ES-I3 (cell line): ENCODE measurements around the gene LINGO1.

ENCODE experiments used
- H3K36me3 ChIP-seq: 2 replicates; pipeline ENCODE4 v1.6.1; 2013; ENCODE audit warnings: mild to moderate bottlenecking, low read length, control low read depth, moderate library complexity; ENCODE audit not compliant: insufficient read depth
- H3K4me1 ChIP-seq: 2 replicates; pipeline ENCODE4 v1.6.1; 2013; ENCODE audit warnings: mild to moderate bottlenecking, control low read depth, low read length; ENCODE audit not compliant: insufficient read depth
- H3K9ac ChIP-seq: 2 replicates; pipeline ENCODE4 v1.6.1; 2013; ENCODE audit warnings: low read depth, mild to moderate bottlenecking, low read length, moderate library complexity
- H3K9me3 ChIP-seq: 2 replicates; pipeline ENCODE4 v1.6.1; 2013; ENCODE audit warnings: mild to moderate bottlenecking, low read length, moderate library complexity; ENCODE audit not compliant: control insufficient read depth, insufficient read depth

LINGO1 gene

GRCh38 chr15:77576538-77576937 lies 56.2 kb downstream of the LINGO1 start:
- Histone ChIP-seq H3K9ac (no peak overlapping the region), H3K9me3 (no peaks in the 10 kb centered on the region), H3K36me3 (no peaks in the 10 kb centered on the region), H3K4me1 (no peaks in the 10 kb centered on the region)

DNA sequence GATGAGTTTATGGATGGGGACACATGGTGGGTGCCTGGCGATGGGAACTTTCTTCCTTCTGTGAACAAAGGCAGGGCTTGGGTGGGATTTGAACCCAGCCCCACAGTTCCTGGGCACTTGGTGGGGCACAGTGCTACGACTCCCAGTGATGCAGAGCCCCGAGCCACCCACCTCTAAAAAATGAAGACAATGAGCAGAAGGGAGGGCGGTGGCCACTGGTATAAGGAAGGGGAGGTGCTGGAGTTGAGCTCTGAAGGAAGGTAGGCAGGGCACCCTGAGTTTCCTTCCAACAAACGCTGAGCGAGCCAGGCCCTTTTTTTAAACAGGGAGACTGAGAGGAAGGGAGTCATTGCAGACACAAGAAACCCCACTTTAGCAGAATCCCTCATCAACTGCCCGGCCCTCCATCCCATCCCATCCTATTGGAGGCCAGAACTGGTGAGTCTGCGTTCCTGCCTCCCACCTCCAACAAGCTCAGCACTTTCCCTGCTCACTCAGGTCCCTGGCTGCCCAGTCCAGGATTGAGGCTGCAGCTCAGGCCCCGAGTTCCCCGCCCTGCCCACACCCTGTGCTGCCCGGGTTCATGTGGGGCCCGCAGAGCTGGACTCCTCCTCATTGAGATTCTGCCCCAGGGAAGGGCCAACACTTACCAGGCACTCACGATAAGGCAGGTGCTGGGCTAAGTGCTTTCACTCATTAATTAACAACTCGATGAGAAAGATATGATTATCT lies 57.3 kb downstream of the LINGO1 start:
- no peaks in the 10 kb centered on the region for H3K4me1 ChIP-seq
- no peaks in the 10 kb centered on the region for H3K9me3 ChIP-seq
- H3K36me3 ChIP-seq, result no peaks in the 10 kb centered on the region
- no peak overlapping the region for H3K9ac ChIP-seq

DNA sequence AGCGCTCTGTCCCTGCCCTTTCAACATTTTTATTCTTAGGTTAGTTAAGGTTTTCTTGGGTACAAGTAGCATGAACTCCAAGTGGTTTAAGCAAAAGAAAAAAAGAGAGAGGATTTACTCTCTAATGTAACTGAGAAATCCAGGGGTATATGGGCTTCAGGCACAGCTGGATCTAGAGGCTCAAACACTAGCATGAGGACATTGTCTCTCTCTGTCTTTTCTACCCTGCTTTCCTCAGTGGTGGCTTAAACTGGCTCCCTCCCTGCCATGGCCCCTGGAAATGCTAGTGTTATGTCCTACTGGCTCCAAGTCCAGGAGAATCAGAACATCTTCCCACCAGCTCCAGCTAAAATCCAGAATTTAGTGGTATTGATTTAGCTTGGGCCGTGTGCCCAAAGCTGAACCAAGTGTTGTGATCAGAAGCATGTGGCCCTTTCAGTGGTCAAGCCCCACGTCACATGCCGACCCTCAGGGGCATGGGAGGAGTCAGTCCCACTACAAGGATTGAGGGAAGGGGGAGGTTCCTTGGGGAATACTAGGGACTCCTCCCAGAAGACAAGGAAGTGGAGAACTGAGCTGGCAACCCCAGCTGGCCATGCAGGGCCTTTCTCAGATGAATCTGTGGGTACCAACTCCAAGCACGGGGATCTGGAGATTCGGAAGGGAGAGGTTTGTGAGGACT lies 58.0 kb downstream of the LINGO1 start:
- Histone ChIP-seq H3K9ac (no peak overlapping the region), H3K36me3 (no peaks in the 10 kb centered on the region), H3K4me1 (peaks cover 5% of the 10 kb centered on the region; the same call in 1 of the 2 replicates), H3K9me3 (no peaks in the 10 kb centered on the region)

GRCh38 chr15:77573802-77574201 lies 58.9 kb downstream of the LINGO1 start:
- Histone ChIP-seq H3K9ac (no peak overlapping the region), H3K9me3 (no peaks in the 10 kb centered on the region), H3K36me3 (no peaks in the 10 kb centered on the region), H3K4me1 (peaks cover 14% of the 10 kb centered on the region)

DNA sequence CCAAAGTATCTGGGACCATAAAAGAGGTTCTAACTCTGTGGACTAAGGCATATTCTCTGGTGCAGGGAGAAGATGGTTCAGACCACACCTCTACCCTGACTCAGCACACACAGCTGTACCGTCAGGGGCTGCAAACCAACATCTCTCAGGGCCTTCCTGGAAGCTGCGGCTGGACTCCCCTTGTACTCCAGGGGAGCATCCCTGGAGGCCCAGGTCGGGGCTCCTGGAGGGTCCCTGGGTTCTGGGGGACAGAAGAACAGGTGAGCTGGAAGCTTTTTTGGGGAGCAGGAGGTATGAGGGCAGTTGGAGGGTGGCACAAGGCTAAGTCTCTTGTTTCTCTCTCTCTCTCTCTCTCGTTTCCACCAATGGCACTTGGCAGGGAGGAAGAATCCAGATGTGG lies 60.5 kb downstream of the LINGO1 start:
- H3K36me3 ChIP-seq, result no peaks in the 10 kb centered on the region
- H3K9me3 ChIP-seq, result no peaks in the 10 kb centered on the region
- H3K4me1 ChIP-seq, result peaks cover 18% of the 10 kb centered on the region
- H3K9ac ChIP-seq, result no peak overlapping the region

GRCh38 chr15:77571741-77572140 lies 61.0 kb downstream of the LINGO1 start:
- Histone ChIP-seq H3K36me3 (no peaks in the 10 kb centered on the region), H3K9ac (no peak overlapping the region), H3K9me3 (no peaks in the 10 kb centered on the region), H3K4me1 (peaks cover 18% of the 10 kb centered on the region)

DNA sequence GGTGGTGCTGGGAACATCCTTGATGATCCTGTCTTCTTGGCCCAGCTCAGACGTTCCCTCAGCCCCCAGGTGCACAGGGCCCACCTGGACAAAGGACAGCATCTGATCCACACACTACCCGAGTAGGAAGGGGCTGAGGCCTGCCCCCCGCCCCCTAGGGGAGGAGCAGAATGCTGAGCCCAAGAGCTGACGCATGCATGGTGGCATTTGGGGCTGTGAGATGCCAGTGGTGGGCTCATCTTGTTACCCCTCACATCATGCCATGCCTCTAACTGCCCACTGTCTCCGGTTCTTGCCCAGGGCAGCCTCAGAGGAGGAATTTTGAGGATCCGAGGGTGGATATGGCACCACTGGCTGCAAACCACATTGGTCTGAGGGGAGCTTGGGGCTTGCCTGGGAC lies 61.5 kb downstream of the LINGO1 start:
- Histone ChIP-seq H3K4me1 (peaks cover 18% of the 10 kb centered on the region), H3K9me3 (no peaks in the 10 kb centered on the region), H3K36me3 (no peaks in the 10 kb centered on the region), H3K9ac (no peak overlapping the region)

GRCh38 chr15:77569729-77570125 lies 63.0 kb downstream of the LINGO1 start:
- no peak overlapping the region for H3K9ac ChIP-seq
- H3K36me3 ChIP-seq, result no peaks in the 10 kb centered on the region
- peaks cover 18% of the 10 kb centered on the region for H3K4me1 ChIP-seq
- H3K9me3 ChIP-seq, result no peaks in the 10 kb centered on the region

GRCh38 chr15:77568973-77569728 lies 63.6 kb downstream of the LINGO1 start:
- no peaks in the 10 kb centered on the region for H3K9me3 ChIP-seq
- no peaks in the 10 kb centered on the region for H3K36me3 ChIP-seq
- peaks cover 18% of the 10 kb centered on the region for H3K4me1 ChIP-seq
- H3K9ac ChIP-seq, result peak overlapping the region; percentile 16; the same call in 1 of the 2 replicates

GRCh38 chr15:77568014-77568972 lies 64.4 kb downstream of the LINGO1 start:
- Histone ChIP-seq H3K9ac (no peak overlapping the region), H3K4me1 (peaks cover 18% of the 10 kb centered on the region), H3K9me3 (no peaks in the 10 kb centered on the region), H3K36me3 (no peaks in the 10 kb centered on the region)

DNA sequence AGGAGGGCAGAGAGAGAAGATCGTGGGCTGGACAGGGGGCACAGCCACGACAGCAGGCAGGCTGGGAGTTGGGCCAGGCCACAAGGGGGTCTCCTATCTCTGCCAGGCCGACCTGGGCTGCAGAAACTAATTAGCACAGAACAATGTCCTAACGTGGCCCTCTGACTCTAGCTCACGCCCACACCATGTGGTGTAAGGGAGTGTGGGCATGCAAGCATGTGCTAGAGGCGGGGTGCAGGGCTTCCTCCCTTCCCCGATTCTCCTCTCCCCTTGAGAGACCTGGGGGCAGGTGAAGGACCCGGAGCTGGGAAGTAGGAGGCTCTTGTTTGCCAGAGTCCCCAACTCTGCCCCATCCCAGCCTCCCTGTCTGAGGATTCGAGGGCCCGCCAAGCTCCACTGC lies 65.5 kb downstream of the LINGO1 start:
- H3K36me3 ChIP-seq, result no peaks in the 10 kb centered on the region
- H3K9ac ChIP-seq, result no peak overlapping the region
- no peaks in the 10 kb centered on the region for H3K9me3 ChIP-seq
- peaks cover 18% of the 10 kb centered on the region for H3K4me1 ChIP-seq

DNA sequence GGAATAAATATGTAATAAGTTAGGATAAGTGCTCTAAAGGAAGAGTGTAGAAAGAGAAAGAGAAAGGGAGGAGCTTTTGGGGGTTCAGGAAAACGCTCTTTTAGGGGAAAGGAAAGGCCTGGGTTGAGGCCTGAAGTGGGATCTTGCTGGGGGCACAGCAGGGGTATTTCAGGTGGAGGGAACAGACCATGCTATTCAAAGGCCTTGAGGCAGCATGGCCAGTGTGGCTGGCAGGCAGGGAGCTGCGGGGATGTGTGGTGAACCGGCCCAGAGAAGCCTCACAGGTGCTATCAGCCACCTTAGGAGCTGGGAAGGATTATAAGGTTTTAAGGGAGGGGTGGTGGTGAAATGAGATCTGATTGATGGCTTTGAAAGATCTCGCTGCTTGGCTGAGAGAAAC lies 66.6 kb downstream of the LINGO1 start:
- H3K9me3 ChIP-seq, result no peaks in the 10 kb centered on the region
- no peaks in the 10 kb centered on the region for H3K36me3 ChIP-seq
- H3K9ac ChIP-seq, result no peak overlapping the region
- H3K4me1 ChIP-seq, result peaks cover 18% of the 10 kb centered on the region

DNA sequence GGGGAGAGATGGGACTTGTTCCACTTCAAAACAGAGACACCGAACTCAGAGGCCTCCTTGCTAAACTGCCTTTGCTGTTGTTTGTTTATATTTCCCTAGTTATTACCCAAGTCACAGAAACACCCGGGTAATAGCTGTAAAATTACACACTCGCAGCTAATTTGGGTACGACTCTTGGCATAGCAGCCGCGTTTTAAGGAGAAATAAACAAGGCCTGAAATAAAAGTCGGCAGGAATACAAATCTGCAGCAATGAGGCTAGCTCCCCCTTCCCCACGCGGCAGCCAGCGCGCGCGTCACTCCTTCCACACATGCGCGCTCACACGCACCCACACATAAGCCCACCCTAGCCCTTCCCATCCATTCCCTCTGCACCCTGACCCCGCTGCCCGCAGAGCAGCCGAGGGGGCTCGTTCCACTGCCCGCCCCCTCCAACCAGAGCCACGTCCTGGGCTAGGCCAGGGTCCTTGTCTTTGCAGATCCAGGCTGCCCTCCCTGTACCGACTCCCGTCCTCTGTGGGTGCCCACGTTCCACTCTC lies 67.3 kb downstream of the LINGO1 start:
- H3K9me3 ChIP-seq, result no peaks in the 10 kb centered on the region
- no peaks in the 10 kb centered on the region for H3K36me3 ChIP-seq
- H3K4me1 ChIP-seq, result peaks cover 18% of the 10 kb centered on the region
- H3K9ac ChIP-seq, result no peak overlapping the region

DNA sequence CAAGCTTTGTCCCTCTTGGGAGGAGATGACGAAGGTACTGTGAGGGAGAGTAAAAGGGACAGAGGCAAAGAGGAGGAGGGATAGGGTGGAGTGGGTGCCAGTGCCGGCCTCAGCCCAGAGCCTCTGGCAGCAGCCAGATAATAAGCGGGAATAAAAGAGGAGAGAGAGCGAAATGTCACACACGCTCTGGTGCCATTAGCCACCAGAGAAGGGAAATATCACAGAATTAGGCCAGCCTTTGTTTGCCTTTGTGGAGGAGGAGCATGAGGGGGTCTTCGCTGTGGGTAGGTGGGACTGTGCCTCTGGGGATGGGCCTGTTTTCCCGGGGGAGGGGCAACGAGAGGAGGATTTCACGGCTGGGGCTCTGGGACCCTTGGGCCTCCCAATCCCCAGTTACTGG lies 67.8 kb downstream of the LINGO1 start:
- Histone ChIP-seq H3K9ac (no peak overlapping the region), H3K4me1 (peaks cover 16% of the 10 kb centered on the region), H3K9me3 (no peaks in the 10 kb centered on the region), H3K36me3 (no peaks in the 10 kb centered on the region)
